Measurements from ENCODE around the gene PASK. TPM values are rescaled to one million over a fixed set of nuclear protein-coding genes. Genes with fewer than 3 reads are reported as not detected.
A peak's percentile ranks its signal among the peaks of the same experiment; 100 is the strongest.

PASK gene
- total RNA-seq, 2 experiments from 2014 or later: 58.1 to 58.9 TPM

DNA sequence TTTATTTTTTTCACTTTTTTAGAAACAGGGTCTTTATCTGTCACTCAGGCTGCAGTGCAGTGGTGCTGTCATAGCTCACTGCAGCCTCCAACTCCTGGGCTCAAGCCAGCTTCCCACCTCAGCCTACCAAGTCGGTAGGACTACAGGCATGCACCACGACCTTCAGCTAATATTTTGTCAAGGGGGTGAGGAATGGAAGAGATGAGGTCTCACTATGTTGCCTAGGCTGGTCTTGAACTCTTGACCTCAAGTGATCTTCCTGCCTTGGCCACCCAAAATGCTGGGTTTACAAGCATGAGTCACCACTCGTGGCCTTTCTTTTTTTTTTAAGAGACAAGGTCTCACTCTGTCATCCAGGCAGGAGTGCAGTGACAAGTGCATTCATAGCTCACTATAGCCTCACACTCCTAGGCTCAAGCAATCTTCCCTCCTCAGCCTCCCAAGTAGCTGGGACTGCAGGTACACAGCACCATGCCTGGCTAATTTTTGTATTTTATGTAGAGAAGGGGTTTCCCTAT lies 14.4 kb upstream of the PASK start:
- CTCF ChIA-PET: no interaction called here
- Mint-ChIP-seq H3K4me1 (peaks cover 2% of the 10 kb centered on the region), H3K36me3 (ENCODE audit: low read depth) (peaks cover 57% of the 10 kb centered on the region), H3K27ac (no peak overlapping the region), H3K27me3 (no peaks in the 10 kb centered on the region), H3K4me3 (no peak overlapping the region), H3K9me3 (no peaks in the 10 kb centered on the region)
- no peak for DNase-seq
- POLR2A ChIA-PET: interaction anchor here (0.9 to 1.3 kb wide), 2 partner anchors 13 to 101 kb away, joined by 3 read pairs; partner anchors contain the start of gene PPP1R7

GRCh38 chr2:241161646-241162281 lies 12.5 kb upstream of the PASK start:
- ChIA-PET CTCF (no interaction called here), POLR2A (interaction anchor here (1.2 kb wide), 1 partner anchor 12 kb away, joined by 4 read pairs; the partner anchor contains the start of genes PASK and PPP1R7)
- peaks cover 53% of the 10 kb centered on the region for H3K36me3 Mint-ChIP-seq (ENCODE audit: low read depth)
- no peaks in the 10 kb centered on the region for H3K9me3 Mint-ChIP-seq
- no peak overlapping the region for H3K27ac Mint-ChIP-seq
- no peaks in the 10 kb centered on the region for H3K27me3 Mint-ChIP-seq
- H3K4me1 Mint-ChIP-seq: peaks cover 2% of the 10 kb centered on the region
- DNase-seq: no peak
- no peak overlapping the region for H3K4me3 Mint-ChIP-seq

DNA sequence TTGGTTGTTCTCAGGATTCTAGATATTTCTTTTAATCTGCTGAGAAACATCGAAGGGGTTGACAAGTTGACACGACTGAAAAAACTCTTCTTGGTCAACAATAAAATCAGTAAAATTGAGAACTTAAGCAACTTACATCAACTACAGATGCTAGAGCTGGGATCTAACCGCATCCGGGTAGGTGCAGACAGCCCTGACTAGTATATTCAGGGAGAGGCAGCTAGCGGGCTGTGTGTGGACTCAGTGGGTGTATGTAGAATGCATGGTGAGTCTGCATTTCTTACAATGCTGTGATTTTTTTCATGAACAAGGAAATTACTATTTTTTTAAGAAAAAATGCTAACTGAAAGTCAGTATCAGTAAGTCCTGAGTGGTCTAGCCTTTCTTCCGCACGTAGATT lies 11.0 kb upstream of the PASK start:
- no peak overlapping the region for H3K4me3 Mint-ChIP-seq
- no peaks in the 10 kb centered on the region for H3K27me3 Mint-ChIP-seq
- ChIA-PET POLR2A (no interaction called here), CTCF (no interaction called here)
- H3K4me1 Mint-ChIP-seq: peaks cover 3% of the 10 kb centered on the region
- no peaks in the 10 kb centered on the region for H3K9me3 Mint-ChIP-seq
- DNase-seq: no peak
- peaks cover 49% of the 10 kb centered on the region for H3K36me3 Mint-ChIP-seq (ENCODE audit: low read depth)
- no peak overlapping the region for H3K27ac Mint-ChIP-seq

GRCh38 chr2:241159116-241159515 lies 9.8 kb upstream of the PASK start:
- Mint-ChIP-seq H3K27ac (no peak overlapping the region), H3K27me3 (no peaks in the 10 kb centered on the region), H3K4me1 (peaks cover 5% of the 10 kb centered on the region), H3K36me3 (ENCODE audit: low read depth) (peaks cover 53% of the 10 kb centered on the region), H3K9me3 (no peaks in the 10 kb centered on the region), H3K4me3 (no peak overlapping the region)
- CTCF ChIA-PET: no interaction called here
- no peak for DNase-seq
- POLR2A ChIA-PET: no interaction called here

GRCh38 chr2:241158546-241158900 lies 9.3 kb upstream of the PASK start:
- Mint-ChIP-seq H3K27ac (no peak overlapping the region), H3K4me3 (no peak overlapping the region), H3K27me3 (no peaks in the 10 kb centered on the region), H3K9me3 (no peaks in the 10 kb centered on the region), H3K4me1 (peaks cover 7% of the 10 kb centered on the region), H3K36me3 (ENCODE audit: low read depth) (peaks cover 50% of the 10 kb centered on the region)
- no peak for DNase-seq
- ChIA-PET CTCF (no interaction called here), POLR2A (no interaction called here)

DNA sequence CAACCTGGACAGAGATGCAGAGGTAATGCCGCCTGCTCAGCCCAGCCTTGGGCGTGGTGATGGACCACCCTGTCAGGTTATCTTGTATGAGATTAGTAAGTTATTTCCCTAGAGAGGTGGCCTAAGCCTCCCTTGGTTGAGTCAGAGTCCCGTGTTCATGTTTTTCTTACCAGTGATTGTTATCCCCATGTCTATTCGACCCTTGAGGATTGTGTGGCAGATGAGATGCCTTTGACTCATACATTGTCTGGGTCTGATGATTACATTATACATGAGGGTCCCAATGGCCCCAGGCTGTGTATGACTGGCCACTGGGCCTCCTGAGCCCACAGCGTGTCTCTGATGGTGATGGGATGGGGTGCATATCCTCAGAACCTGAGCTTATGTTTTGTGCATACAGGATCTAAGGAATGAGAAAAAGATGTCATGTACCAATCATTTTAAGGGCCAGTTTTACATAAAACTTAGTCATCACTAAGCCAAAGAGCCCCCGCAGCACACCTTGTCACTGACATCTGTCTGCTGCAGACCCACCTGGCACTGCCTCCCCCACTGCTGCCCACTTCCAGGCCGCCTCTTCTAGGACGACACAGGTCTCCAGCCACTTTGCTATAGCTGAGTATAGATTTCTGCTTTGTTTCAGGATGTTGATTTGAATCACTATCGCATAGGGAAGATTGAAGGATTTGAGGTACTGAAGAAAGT lies 8.7 kb upstream of the PASK start:
- H3K27me3 Mint-ChIP-seq: no peaks in the 10 kb centered on the region
- peaks cover 50% of the 10 kb centered on the region for H3K36me3 Mint-ChIP-seq (ENCODE audit: low read depth)
- H3K4me1 Mint-ChIP-seq: peaks cover 11% of the 10 kb centered on the region
- ChIA-PET CTCF (no interaction called here), POLR2A (no interaction called here)
- no peak overlapping the region for H3K4me3 Mint-ChIP-seq
- no peak for DNase-seq
- H3K9me3 Mint-ChIP-seq: no peaks in the 10 kb centered on the region
- no peak overlapping the region for H3K27ac Mint-ChIP-seq

DNA sequence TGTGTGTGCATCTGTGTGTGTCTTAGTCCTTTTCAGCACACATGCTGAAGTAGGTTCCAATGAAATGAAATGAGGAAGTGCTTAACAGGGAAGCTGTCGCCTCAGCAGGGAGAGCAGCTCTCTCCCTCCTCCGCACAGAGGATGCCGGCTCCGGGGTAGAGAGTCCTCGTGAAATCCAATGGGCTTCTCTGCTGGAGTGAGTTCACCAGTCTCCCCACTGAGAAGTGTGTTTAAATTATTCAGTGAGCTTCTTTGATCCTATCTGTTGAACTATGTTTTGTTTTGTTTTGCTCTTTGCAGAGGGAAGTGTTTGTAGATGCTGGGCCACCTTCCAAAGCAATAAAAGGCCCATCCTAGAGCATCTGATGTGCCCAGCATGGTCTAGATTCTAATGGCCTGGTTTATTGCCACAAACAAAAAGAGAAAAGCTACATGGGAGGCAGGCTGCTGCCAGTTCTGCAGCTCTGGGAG lies 7.7 kb upstream of the PASK start:
- ChIA-PET CTCF (no interaction called here), POLR2A (no interaction called here)
- Mint-ChIP-seq H3K9me3 (no peaks in the 10 kb centered on the region), H3K4me1 (peaks cover 19% of the 10 kb centered on the region), H3K36me3 (ENCODE audit: low read depth) (peaks cover 49% of the 10 kb centered on the region), H3K27me3 (no peaks in the 10 kb centered on the region), H3K4me3 (no peak overlapping the region), H3K27ac (no peak overlapping the region)
- no peak for DNase-seq

DNA sequence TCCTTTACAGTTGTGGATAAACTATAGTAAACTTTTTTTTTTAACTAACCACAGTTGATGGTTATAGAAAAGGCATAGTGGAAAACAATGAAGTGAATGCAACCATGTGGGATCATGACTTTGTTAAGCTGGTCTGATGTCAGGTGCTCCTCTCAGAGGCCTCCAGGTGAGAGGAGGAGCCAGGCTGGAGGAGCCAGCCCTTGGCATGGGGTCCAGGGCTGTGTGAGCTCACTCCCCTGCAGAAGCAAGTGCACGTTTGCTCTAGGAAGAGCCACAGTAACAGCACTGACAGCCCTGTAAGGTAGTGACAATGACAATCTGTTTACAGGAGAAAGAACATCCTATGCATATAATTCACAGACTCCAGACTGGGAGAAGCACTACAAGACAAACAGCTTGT lies 6.7 kb upstream of the PASK start:
- no peaks in the 10 kb centered on the region for H3K27me3 Mint-ChIP-seq
- no peak overlapping the region for H3K4me3 Mint-ChIP-seq
- H3K27ac Mint-ChIP-seq: no peak overlapping the region
- DNase-seq: no peak
- H3K36me3 Mint-ChIP-seq (ENCODE audit: low read depth): peaks cover 50% of the 10 kb centered on the region
- ChIA-PET CTCF (no interaction called here), POLR2A (no interaction called here)
- peaks cover 29% of the 10 kb centered on the region for H3K4me1 Mint-ChIP-seq
- H3K9me3 Mint-ChIP-seq: no peaks in the 10 kb centered on the region

- H3K4me3 Mint-ChIP-seq: no peak overlapping the region
- H3K27me3 Mint-ChIP-seq: no peaks in the 10 kb centered on the region
- ChIA-PET CTCF (no interaction called here), POLR2A (no interaction called here)
- H3K9me3 Mint-ChIP-seq: no peaks in the 10 kb centered on the region
- no peak for DNase-seq
- no peak overlapping the region for H3K27ac Mint-ChIP-seq
- peaks cover 48% of the 10 kb centered on the region for H3K36me3 Mint-ChIP-seq (ENCODE audit: low read depth)
- H3K4me1 Mint-ChIP-seq: peaks cover 36% of the 10 kb centered on the region
Measured at GRCh38 chr2:241154915-241155314, 5.6 kb upstream of the PASK start.

DNA sequence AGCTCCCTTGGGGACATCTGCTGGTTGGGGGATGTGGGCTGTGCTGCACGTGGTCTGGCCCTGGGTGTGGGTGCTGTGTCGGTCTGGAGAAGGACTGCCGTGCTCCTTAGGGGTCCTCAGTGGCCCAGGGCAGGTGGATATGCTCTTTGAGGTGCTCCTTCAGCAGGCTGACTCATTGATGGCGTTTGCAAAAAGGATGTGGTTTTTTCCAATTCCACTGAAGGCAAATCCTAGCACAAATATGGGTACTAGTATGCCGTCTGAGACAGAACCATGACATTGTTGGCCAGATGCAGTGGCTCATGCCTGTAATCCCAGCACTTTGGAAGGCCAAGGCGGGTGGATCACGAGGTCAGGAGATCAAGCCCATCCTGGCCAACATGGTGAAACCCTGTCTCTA lies 4.3 kb upstream of the PASK start:
- Mint-ChIP-seq H3K4me1 (peaks cover 37% of the 10 kb centered on the region), H3K9me3 (no peaks in the 10 kb centered on the region), H3K36me3 (ENCODE audit: low read depth) (peaks cover 39% of the 10 kb centered on the region), H3K4me3 (no peak overlapping the region), H3K27me3 (no peaks in the 10 kb centered on the region), H3K27ac (no peak overlapping the region)
- ChIA-PET CTCF (no interaction called here), POLR2A (no interaction called here)
- DNase-seq: no peak

- CTCF ChIA-PET: interaction anchor here (1.9 kb wide), 1 partner anchor 74 kb away, joined by 8 read pairs; no protein-coding TSS in a partner anchor
Measured at GRCh38 chr2:241151934-241152660, 2.8 kb upstream of the PASK start.

DNA sequence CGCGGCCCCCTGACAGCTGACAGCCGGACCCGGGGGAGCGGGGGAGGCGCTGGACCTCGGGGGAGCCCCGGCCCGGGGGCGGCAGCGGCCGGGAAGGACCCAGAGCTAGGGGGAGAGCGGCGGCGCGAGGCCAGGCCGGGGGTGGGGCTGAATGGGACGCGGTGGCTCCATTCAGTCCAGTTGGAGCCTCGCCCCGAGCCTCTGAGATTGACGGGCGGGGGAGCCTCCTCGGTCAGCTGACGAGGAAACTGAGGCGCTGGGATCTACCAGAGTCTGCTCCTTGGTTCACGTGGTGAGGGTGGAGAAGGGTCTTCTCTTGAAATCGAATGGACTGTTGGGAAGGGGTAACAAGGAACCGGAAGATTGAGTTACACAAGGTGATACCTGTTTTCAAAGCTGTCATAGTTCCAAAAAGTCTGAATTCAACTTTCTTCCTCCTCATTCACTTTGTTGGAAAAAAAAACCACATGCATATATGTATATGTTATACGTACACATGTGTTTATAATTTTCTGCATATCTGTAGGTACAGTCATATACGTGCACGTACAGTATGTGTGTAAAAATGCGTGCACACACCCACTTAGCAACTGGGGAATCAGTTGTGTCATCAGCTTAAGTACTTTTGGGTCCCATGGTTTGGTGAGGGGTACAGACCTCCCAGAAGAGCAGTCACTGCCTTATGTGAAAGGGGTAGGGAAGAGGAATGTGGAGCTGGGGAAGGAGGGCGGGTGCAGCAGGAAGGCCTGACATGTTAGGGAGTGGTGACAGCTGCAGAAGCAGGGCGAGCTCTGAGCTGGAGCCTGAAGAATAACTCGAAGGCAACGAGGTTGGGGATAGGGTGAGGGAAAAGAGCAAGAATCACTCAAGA lies 1.6 kb upstream of the PASK start:
- H3K4me1 Mint-ChIP-seq: peaks cover 47% of the 10 kb centered on the region
- POLR2A ChIA-PET: interaction anchor here (1.0 to 4.0 kb wide), 8 partner anchors 8 to 538 kb away, joined by 3 to 41 read pairs (median 6); partner anchors contain the start of genes ATG4B, MTERF4 and THAP4

More at GRCh38 chr2:241151934-241152660, 2.8 kb upstream of the PASK start:
- POLR2A ChIA-PET: interaction anchor here (2.9 to 4.0 kb wide), 2 partner anchors 42 to 51 kb away, joined by 17 to 41 read pairs; partner anchors contain the start of gene MTERF4
- no peak for DNase-seq
- Mint-ChIP-seq H3K9me3 (no peaks in the 10 kb centered on the region), H3K4me1 (peaks cover 48% of the 10 kb centered on the region), H3K4me3 (peak overlapping the region; percentile 92), H3K36me3 (ENCODE audit: low read depth) (peaks cover 29% of the 10 kb centered on the region), H3K27me3 (no peaks in the 10 kb centered on the region), H3K27ac (no peak overlapping the region)

More for the DNA sequence above, 1.6 kb upstream of the PASK start:
- H3K4me3 Mint-ChIP-seq: peak overlapping the region; percentile 92
- peak overlapping the region; percentile 84 for H3K27ac Mint-ChIP-seq
- CTCF ChIA-PET: interaction anchor here (0.7 to 2.7 kb wide), 4 partner anchors 50 to 237 kb away, joined by 3 to 8 read pairs (median 4); no protein-coding TSS in a partner anchor
- no peaks in the 10 kb centered on the region for H3K27me3 Mint-ChIP-seq
- no peak for DNase-seq
- no peaks in the 10 kb centered on the region for H3K9me3 Mint-ChIP-seq
- peaks cover 26% of the 10 kb centered on the region for H3K36me3 Mint-ChIP-seq (ENCODE audit: low read depth)
